Measurements from ENCODE around the gene CGN.

DNA sequence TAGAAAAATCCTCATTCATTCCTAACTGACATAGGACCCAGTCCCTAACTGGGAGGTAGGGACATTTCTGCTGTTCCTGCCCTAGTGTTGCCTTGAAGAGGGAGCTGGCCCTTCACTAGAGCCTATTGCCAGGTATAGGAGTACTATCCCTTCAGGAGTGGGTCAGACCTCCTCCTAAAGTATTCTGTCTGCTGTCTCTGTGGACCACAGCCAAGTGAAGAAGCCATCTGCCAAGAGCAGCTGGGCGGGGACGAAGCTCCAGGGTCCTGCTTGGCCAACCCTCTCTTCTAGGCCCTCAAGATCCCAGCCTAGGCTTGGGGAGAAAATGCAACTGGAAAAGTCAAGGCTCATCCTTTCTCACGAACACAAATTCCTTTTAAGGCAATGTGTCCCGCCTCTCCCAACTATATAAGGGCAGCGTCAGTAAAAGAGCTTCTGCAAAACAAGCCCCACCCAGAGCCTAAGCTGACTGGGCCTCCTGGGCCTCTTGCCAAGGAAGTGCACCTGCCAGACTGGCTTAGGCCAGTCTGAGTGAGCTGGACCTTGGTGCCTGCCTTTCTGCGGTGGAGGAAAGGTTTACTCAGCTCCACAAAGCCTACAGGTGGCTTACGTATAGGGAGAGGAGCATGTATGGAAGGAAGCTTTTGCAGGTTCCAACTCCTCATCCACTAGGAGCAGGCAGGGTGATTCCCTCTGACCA, 28.3 kb downstream of the CGN start:
- TF ChIP-seq POLR2A (IDR thresholded peaks at IDR 0.05): no peak
- TF ChIP-seq, protein P1, sequence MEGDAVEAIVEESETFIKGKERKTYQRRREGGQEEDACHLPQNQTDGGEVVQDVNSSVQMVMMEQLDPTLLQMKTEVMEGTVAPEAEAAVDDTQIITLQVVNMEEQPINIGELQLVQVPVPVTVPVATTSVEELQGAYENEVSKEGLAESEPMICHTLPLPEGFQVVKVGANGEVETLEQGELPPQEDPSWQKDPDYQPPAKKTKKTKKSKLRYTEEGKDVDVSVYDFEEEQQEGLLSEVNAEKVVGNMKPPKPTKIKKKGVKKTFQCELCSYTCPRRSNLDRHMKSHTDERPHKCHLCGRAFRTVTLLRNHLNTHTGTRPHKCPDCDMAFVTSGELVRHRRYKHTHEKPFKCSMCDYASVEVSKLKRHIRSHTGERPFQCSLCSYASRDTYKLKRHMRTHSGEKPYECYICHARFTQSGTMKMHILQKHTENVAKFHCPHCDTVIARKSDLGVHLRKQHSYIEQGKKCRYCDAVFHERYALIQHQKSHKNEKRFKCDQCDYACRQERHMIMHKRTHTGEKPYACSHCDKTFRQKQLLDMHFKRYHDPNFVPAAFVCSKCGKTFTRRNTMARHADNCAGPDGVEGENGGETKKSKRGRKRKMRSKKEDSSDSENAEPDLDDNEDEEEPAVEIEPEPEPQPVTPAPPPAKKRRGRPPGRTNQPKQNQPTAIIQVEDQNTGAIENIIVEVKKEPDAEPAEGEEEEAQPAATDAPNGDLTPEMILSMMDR (IDR thresholded peaks at IDR 0.05): no peak

Data from heart left ventricle (tissue), 13 donors.